Ovary (tissue), 9 donors: ENCODE data around the gene PI4KA. TPM values are rescaled to one million over a fixed set of nuclear protein-coding genes. Genes with fewer than 3 reads are reported as not detected.
A peak's percentile ranks its signal among the peaks of the same experiment; 100 is the strongest.

ENCODE experiments used
- DNase-seq, 5 donors: peaks; one replicate each; pipeline ENCODE4 v3.0.0-alpha.2; 2019 to 2020
- H3K27ac ChIP-seq, 2 donors: fragments of 200-600 bp; one replicate each; pipeline versions ENCODE4 v1.5.1 to v1.8.0; 2019 to 2022
- H3K27me3 ChIP-seq: fragments of 200-600 bp; one replicate; pipeline ENCODE4 v1.8.0; 2022
- H3K36me3 ChIP-seq: fragments of 200-600 bp; sonication (generic); one replicate; pipeline ENCODE4 v1.5.1; 2019
- H3K4me1 ChIP-seq: one replicate; pipeline ENCODE4 v1.8.1; 2013; ENCODE audit warnings: mild to moderate bottlenecking, moderate library complexity; ENCODE audit not compliant: insufficient read depth
- H3K4me3 ChIP-seq: fragments of 200-600 bp; sonication (generic); one replicate; pipeline ENCODE4 v1.5.1; 2017
- H3K9me3 ChIP-seq, 2 donors: fragments of 200-600 bp in 1 of 2; sonication (generic) in 1 of 2; one replicate each; pipeline versions ENCODE4 v1.5.1 to v1.8.1; 2013 to 2019; ENCODE audit warnings: mild to moderate bottlenecking in 1 of 2, moderate library complexity in 1 of 2
- CTCF ChIP-seq, 3 donors: fragments of 450-650 bp in 2 of 3; fragments of 200-600 bp in 1 of 3; IDR thresholded peaks; one replicate each; pipeline versions ENCODE4 v1.5.1 to v1.8.0; 2016 to 2022; ENCODE audit warnings: antibody characterized with exemption in 3 of 3, mild to moderate bottlenecking in 1 of 3
- EP300 ChIP-seq: sonication (generic); formaldehyde crosslinking; IDR thresholded peaks from one replicate; pipeline ENCODE4 v1.6.1; 2017; ENCODE audit warnings: antibody characterized with exemption
- POLR2A ChIP-seq: fragments of 450-650 bp; IDR thresholded peaks from one replicate; pipeline ENCODE4 v1.6.1; 2017; ENCODE audit warnings: antibody characterized with exemption, mild to moderate bottlenecking, moderate library complexity
- WGBS, 3 donors: extraction: QIAGEN DNeasy Blood & Tissue Kit in 1 of 3; methylation state at CpG; one replicate each; pipeline versions ENCODE4 v1.1.5 to v1.1.7; 2013 to 2017; 5-methylcytosine and 5-hydroxymethylcytosine counted together
- intact Hi-C, 4 donors: fragments of 100-400 bp; cut with DNase I; formaldehyde crosslinking; loops; one replicate each; pipeline versions ENCODE4 v1.11.0 to v1.15.1; 2022 to 2023
- polyA plus RNA-seq, 2 donors: library from polyadenylated mRNA; stranded (reverse); fragments of 200-250 nt in 1 of 2; fragments of 350-450 nt in 1 of 2; fragmentation: Illumina TruSeq in 1 of 2; extraction: RNeasy Lipid Tissue Mini Kit (QIAGEN cat#74804) in 1 of 2; gene quantifications; one replicate each; pipeline ENCODE4 v1.2.3, GENCODE V29; 2013 to 2014
- total RNA-seq, 7 donors: library from RNA; depleted of rRNA in 2 of 7; stranded (reverse); fragments of >200 nt in 2 of 7; fragmentation: NEBNext Ultra II Directional in 3 of 7; extraction: Animal tissue kit (Norgen Biotek cat#: 25700) in 3 of 7; gene quantifications; one replicate each; pipeline versions ENCODE4 v1.1.0 to v1.2.4, GENCODE V29; 2016 to 2023
- donor health status: DM: no; HTN: no; CAD: no; lungs with moderate emphysema.
- donor health status: DM: no; HTN: no; CAD: no.
- donor health status: Bipolar disorder and iron deficiency.
- donor health status: DM: yes; HTN: yes; CAD: no.
- donor health status: DM: no; HTN: no; CAD: no.
- donor health status: DM: yes; HTN: yes; CAD: no.

PI4KA gene
- total and polyA plus RNA-seq, 9 donors, result 30.6 to 97.6 (median 62.7) TPM

- TF ChIP-seq EP300, result no peak
- TF ChIP-seq POLR2A, result no peak
- TF ChIP-seq CTCF (IDR thresholded peaks at IDR 0.05), result no peak
- no peak overlapping the region for H3K27ac ChIP-seq
- no peaks in the 10 kb centered on the region for H3K4me1 ChIP-seq
- DNase-seq, result no peak
- H3K36me3 ChIP-seq, result no peaks in the 10 kb centered on the region
- intact Hi-C loops, result no loop called here
- 93 to 97% (median 94%) methylated on average over 3 of the region's 3 CpGs for WGBS, 3 donors
- H3K9me3 ChIP-seq, result no peaks in the 10 kb centered on the region
- H3K27me3 ChIP-seq, result no peaks in the 10 kb centered on the region
- H3K4me3 ChIP-seq, result no peak overlapping the region
Measured at GRCh38 chr22:20873214-20873613, 14.6 kb upstream of the PI4KA start.

GRCh38 chr22:20869234-20869633, 10.6 kb upstream of the PI4KA start:
- Histone ChIP-seq H3K36me3 (no peaks in the 10 kb centered on the region), H3K27me3 (no peaks in the 10 kb centered on the region), H3K4me1 (peaks cover 15% of the 10 kb centered on the region), H3K9me3 (no peaks in the 10 kb centered on the region), H3K27ac (no peak overlapping the region), H3K4me3 (no peak overlapping the region)
- intact Hi-C loops, result loop anchor here in 1 of 4 donors (10.0 kb wide), 1 partner anchor 146 kb away; the partner anchor contains the start of gene P2RX6
- 93 to 95% (median 95%) methylated on average over 2 of the region's 2 CpGs for WGBS, 3 donors
- TF ChIP-seq POLR2A (no peak), EP300 (no peak), CTCF (IDR thresholded peaks at IDR 0.05) (no peak)
- no peak for DNase-seq

- H3K27me3 ChIP-seq, result no peaks in the 10 kb centered on the region
- no peak for TF ChIP-seq EP300
- no peak for TF ChIP-seq CTCF (IDR thresholded peaks at IDR 0.05)
- no peak for TF ChIP-seq POLR2A
- no peaks in the 10 kb centered on the region for H3K36me3 ChIP-seq
- intact Hi-C loops, result loop anchor here in 1 of 4 donors (10.0 kb wide), 1 partner anchor 147 kb away; the partner anchor contains the start of gene P2RX6
- no peaks in the 10 kb centered on the region for H3K9me3 ChIP-seq
- DNase-seq, result no peak
- 64 to 70% (median 64%) methylated on average over 7 of the region's 7 CpGs for WGBS, 3 donors
- H3K4me3 ChIP-seq, result no peak overlapping the region
- H3K27ac ChIP-seq, result peak overlapping the region; percentile 44 to 51
- H3K4me1 ChIP-seq, result peaks cover 15% of the 10 kb centered on the region
Measured at GRCh38 chr22:20868025-20868962, 9.7 kb upstream of the PI4KA start.

GRCh38 chr22:20867179-20868024, 8.8 kb upstream of the PI4KA start:
- Histone ChIP-seq H3K9me3 (no peaks in the 10 kb centered on the region), H3K4me1 (peaks cover 15% of the 10 kb centered on the region), H3K27me3 (no peaks in the 10 kb centered on the region), H3K27ac (peak overlapping the region; percentile 44 to 51), H3K4me3 (no peak overlapping the region), H3K36me3 (no peaks in the 10 kb centered on the region)
- no peak for TF ChIP-seq EP300
- TF ChIP-seq CTCF (IDR thresholded peaks at IDR 0.05), result no peak
- TF ChIP-seq POLR2A, result no peak
- peak in 4 of 5 donors; percentile 36 to 60 (median 59) for DNase-seq
- 56 to 59% (median 59%) methylated on average over 11 of the region's 11 CpGs for WGBS, 3 donors
- intact Hi-C loops, result loop anchor here in 1 of 4 donors (10.0 kb wide), 1 partner anchor 147 kb away; the partner anchor contains the start of gene P2RX6
